ENCODE measurements around the gene PDCD1.
"Not testable (repeated sequence)": the region's sequence is repeated elsewhere in the genome, so short reads cannot be mapped to it uniquely, and the experiment has no call there.

Gene PDCD1

DNA sequence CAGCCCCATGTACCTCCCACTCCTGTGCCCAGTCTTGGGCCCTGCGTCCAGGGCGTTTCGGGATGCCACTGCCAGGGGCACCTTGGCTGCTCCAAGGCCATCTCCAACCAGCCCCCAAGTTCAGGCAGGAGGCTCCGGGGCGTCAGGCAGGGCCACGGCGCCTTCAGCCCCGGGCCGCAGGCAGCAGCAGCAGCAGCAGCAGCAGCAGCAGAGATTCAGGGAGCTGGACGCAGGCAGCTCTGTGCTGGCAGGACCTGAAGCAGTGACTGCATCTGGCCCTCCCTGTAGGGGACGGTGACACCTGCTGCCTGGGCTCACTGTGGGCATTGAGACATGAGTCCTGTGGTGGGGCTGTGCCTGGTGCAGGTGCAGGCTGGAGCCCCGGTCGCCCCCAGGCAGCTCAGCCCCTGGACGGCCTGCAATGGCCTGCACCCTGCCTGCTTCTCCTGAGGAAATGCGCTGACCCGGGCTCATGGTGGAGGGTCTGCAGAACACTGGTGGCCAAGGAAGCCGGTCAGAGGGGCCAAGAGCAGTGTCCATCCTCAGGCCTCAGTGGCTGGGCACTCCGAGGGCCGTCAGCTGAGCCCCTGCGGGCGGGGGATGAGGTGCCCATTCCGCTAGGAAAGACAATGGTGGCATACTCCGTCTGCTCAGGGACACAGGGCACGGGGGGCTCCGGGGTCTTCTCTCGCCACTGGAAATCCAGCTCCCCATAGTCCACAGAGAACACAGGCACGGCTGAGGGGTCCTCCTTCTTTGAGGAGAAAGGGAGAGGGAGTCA, 8.0 kb downstream of the PDCD1 start:
- FAIRE-seq: no peak

GRCh38 chr2:241849616-241850543, 8.8 kb downstream of the PDCD1 start:
- FAIRE-seq: no peak

DNA sequence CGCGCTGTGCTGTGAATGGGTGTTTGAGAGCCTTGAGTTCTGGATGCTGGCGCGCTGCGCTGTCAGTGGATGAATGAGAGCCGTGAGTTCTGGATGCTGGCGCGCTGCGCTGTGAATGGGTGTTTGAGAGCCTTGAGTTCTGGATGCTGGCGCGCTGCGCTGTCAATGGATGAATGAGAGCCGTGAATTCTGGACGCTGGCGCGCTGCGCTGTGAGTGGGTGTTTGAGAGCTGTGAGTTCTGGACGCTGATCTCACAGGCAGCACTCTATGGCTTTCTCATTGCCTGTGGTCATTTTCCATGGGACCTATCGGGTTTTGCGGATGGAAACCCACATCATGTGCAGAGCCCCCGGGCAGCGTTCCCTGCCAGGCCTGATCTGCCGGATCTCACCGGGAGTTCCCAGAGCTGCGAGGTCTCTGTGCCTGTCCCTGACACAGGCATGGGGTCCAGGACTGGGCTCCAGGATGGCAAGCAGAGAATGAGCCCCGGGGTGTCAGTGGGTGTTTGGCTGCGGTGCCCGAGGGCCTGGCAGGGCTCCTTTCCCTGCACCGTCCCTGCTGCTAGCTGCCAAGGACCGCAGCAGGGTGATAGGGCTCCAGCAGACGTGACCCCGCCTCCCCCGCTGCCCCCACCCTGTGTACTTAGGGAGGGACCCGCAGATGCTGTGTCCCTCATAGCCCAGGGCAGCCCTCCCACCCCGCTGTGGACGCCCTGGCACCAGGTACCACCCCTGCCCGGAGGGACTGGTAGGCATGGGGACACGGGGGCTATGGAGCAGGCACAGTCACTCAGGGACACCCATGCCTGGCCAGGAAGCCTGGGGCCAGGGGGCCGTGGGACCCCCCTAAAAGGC, 9.7 kb downstream of the PDCD1 start:
- FAIRE-seq: no peak

DNA sequence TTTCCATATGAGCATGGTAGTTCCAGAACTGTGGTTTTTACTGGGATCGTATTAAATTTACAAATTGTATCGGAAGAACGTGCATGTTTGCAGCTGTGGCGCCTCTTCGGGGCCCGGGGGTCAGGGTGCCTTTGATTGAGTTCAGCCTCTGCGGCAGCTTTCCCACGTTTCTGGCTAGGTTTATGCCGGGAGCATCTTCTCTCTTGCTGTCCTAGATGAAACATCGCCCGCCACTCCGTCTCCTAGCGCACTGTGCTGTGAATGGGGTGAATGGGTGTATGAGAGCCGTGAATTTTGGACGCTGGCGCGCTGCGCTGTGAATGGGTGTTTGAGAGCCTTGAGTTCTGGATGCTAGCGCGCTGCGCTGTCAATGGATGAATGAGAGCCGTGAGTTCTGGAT, 12.3 kb downstream of the PDCD1 start:
- no peak for FAIRE-seq

DNA sequence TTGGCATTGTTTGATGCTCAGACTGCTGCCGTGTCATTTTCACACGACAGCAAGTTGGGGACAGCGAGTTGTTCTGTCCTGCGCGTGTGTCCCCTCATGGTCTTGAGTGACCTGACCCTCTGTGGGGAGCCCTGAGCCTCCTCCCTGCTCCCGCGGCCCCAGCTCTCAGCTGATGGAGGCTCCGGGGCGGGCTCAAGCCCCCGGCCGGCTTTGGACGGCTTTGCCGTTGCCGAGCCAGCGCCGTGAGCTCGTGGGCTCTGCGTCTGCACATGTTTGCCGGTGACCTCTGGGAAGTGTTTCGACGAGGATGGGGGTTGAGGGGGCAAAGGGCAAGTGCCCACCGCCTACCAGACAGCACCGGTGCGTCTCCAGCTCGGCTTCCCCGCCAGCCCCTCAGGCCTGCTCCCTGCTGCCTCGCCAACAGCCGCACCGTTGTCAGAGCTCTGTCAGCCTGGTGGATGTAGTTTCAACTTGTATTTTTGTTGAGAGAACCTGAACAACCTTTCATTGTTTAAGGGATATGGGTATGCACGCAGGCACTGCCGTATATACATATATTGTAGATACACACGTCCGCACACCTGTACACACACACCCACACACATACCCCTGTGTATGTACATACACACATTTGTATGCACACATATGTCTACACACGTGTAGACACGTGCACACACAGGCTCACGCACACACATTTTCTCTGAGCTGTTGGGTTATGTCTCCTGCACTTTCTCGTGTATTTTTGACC, 13.7 kb downstream of the PDCD1 start:
- FAIRE-seq: no peak

GRCh38 chr2:241844066-241844728, 14.5 kb downstream of the PDCD1 start:
- no peak for FAIRE-seq

- no peak for FAIRE-seq
These were observed 15.2 kb downstream of the PDCD1 start for GRCh38 chr2:241843321-241844065.

GRCh38 chr2:241842620-241843211, 16.0 kb downstream of the PDCD1 start:
- FAIRE-seq: no peak

GRCh38 chr2:241842067-241842415, 16.7 kb downstream of the PDCD1 start:
- FAIRE-seq: no peak

- FAIRE-seq: no peak
These were observed 17.3 kb downstream of the PDCD1 start for GRCh38 chr2:241841181-241842066.

GRCh38 chr2:241837197-241837965, 21.3 kb downstream of the PDCD1 start:
- FAIRE-seq: no peak

GRCh38 chr2:241836292-241836691, 22.4 kb downstream of the PDCD1 start:
- no peak for FAIRE-seq

- FAIRE-seq: no peak
These were observed 23.1 kb downstream of the PDCD1 start for GRCh38 chr2:241835611-241836010.

GRCh38 chr2:241834527-241835210, 24.0 kb downstream of the PDCD1 start:
- FAIRE-seq: no peak

- FAIRE-seq: not testable (repeated sequence)
These were observed 24.8 kb downstream of the PDCD1 start for GRCh38 chr2:241833756-241834526.

- FAIRE-seq: no peak
These were observed 25.5 kb downstream of the PDCD1 start for GRCh38 chr2:241833101-241833663.

DNA sequence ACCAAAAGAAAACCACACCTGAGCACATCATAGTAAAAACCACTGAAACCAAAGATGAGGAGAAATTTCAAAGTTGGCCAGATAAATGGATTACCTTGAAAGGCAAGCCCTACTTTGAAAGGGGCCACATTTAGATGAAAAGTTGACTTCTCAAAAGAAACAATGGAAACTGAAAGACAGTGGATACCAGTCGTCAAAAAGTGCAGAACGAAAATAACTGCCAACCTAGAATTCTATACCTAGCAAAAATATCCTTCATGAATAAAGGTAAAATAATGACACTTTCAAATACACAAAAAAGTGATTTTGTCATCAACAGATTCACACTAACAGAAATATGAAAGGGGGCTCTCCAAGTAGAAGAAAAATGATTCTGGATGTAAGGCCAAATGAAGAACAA, 31.3 kb downstream of the PDCD1 start:
- no peak for FAIRE-seq

All from A204.1 (cell line).